Astrocyte (in vitro differentiated cells and primary cell): ENCODE data around the gene TERT. TPM values are rescaled to one million over a fixed set of nuclear protein-coding genes. Genes with fewer than 3 reads are reported as not detected.

Experiments
- DNase-seq: peaks from one replicate; pipeline ENCODE4 v3.0.0-alpha.2; 2010; ENCODE audit warnings: low read depth
- FAIRE-seq: peaks from 2 replicates; lab custom pipeline; 2011; peaks lifted over from hg19 to GRCh38; lab: Jason Lieb, UNC
- H2AFZ ChIP-seq: 2 replicates; pipeline ENCODE4 v1.6.0; 2012; ENCODE audit warnings: low read depth, low read length, inconsistent platforms
- H3K27ac ChIP-seq: 2 replicates; pipeline ENCODE4 v1.5.1; 2011; ENCODE audit warnings: low read depth, low read length, inconsistent platforms
- H3K27me3 ChIP-seq: 2 replicates; pipeline ENCODE4 v1.6.0; 2011; ENCODE audit warnings: low read length, inconsistent platforms; ENCODE audit not compliant: insufficient read depth
- H3K36me3 ChIP-seq: 2 replicates; pipeline ENCODE4 v1.5.1; 2011; ENCODE audit warnings: low read length, inconsistent platforms; ENCODE audit not compliant: insufficient read depth
- H3K4me1 ChIP-seq: 2 replicates; pipeline ENCODE4 v1.5.1; 2011; ENCODE audit warnings: low read length, inconsistent platforms; ENCODE audit not compliant: insufficient read depth
- H3K4me2 ChIP-seq: 2 replicates; pipeline ENCODE4 v1.6.0; 2012; ENCODE audit warnings: low read length, inconsistent platforms
- H3K4me3 ChIP-seq: 2 replicates; pipeline ENCODE4 v1.5.1; 2011; ENCODE audit warnings: low read depth, mild to moderate bottlenecking, low read length, inconsistent platforms; ENCODE audit not compliant: insufficient read depth
- H3K79me2 ChIP-seq: 2 replicates; pipeline ENCODE4 v1.6.0; 2012; ENCODE audit warnings: mild to moderate bottlenecking, low read length, inconsistent platforms; ENCODE audit not compliant: insufficient read depth
- H3K9ac ChIP-seq: 2 replicates; pipeline ENCODE4 v1.6.0; 2012; ENCODE audit warnings: mild to moderate bottlenecking, low read length, inconsistent platforms
- H3K9me3 ChIP-seq: 2 replicates; pipeline ENCODE4 v1.5.1; 2012; ENCODE audit warnings: low read depth, mild to moderate bottlenecking, low read length, inconsistent platforms; ENCODE audit not compliant: insufficient read depth
- H4K20me1 ChIP-seq: 2 replicates; pipeline ENCODE4 v1.6.0; 2012; ENCODE audit warnings: low read length, inconsistent platforms; ENCODE audit not compliant: insufficient read depth
- H3K27ac Mint-ChIP-seq: one replicate; pipeline ENCODE4 v1.8.0; 2021; ENCODE audit warnings: mild to moderate bottlenecking, mixed read lengths; ENCODE audit not compliant: unreplicated experiment
- H3K27me3 Mint-ChIP-seq: one replicate; pipeline ENCODE4 v1.8.0; 2021; ENCODE audit warnings: low read depth, mixed read lengths; ENCODE audit not compliant: unreplicated experiment
- H3K36me3 Mint-ChIP-seq: one replicate; pipeline ENCODE4 v1.8.0; 2021; ENCODE audit warnings: low read depth, mixed read lengths; ENCODE audit not compliant: unreplicated experiment
- H3K4me1 Mint-ChIP-seq: one replicate; pipeline ENCODE4 v1.8.0; 2021; ENCODE audit warnings: low read depth, mixed read lengths; ENCODE audit not compliant: unreplicated experiment
- H3K4me3 Mint-ChIP-seq: one replicate; pipeline ENCODE4 v1.8.0; 2021; ENCODE audit warnings: mild to moderate bottlenecking, moderate library complexity, mixed read lengths; ENCODE audit not compliant: unreplicated experiment
- H3K9me3 Mint-ChIP-seq: one replicate; pipeline ENCODE4 v1.8.0; 2021; ENCODE audit warnings: mild to moderate bottlenecking, mixed read lengths; ENCODE audit not compliant: unreplicated experiment
- CTCF ChIP-seq: IDR thresholded peaks from 2 replicates; pipeline ENCODE4 v1.5.1; 2011; ENCODE audit warnings: low read depth, mild to moderate bottlenecking, inconsistent platforms, low read length, moderate library complexity; ENCODE audit not compliant: insufficient read depth
- EZH2 ChIP-seq: IDR thresholded peaks from 2 replicates; pipeline ENCODE4 v1.6.1; 2012; ENCODE audit warnings: mild to moderate bottlenecking, low read length, inconsistent platforms; ENCODE audit not compliant: insufficient read depth
- total RNA-seq: library from RNA; stranded (reverse); gene quantifications from 2 replicates; pipeline ENCODE4 v1.2.1, GENCODE V29; 2021

The TERT gene
- total RNA-seq, 1 donor from 2014 or later, result 0.50 TPM

DNA sequence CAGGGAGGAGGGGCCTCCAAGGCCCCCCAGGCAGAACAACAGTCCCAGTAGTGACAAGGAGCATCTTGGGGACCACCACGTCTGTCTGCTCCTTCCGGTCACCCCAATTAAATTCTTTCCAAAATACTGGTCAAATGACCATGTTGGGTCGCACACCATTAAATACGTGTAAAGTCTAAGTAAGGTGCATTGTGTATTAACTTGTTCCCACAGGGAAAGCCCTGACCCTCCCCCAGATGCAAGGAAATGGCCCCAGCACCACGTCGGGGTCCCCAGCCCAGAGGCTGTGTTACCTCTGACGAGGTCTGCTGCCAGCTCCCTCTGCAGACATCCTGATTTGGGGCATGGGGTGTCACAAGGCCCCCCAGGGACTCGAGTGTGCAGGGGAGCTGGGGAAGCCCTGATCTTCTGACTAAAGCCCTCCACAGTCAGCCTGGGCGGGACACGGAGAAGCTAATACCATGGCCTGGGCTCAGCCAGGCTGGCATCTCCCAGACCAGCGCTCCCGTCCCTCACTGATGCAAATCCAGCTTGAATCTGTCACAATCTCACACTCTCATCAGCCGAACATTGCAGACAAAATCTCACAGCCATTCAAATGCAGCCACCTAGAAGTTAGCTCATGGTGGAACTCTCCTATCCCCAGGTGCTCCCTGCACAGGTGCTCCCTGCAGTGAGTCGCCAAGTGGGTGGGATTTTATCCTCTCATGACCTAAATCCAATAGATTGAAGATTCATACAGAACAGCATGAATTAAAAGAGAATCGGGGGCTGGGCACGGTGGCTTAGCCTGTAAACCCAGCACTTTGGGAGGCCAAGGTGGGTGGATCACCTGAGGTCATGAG, 13.6 kb downstream of the TERT start:
- Mint-ChIP-seq H3K4me3 (no peak overlapping the region), H3K36me3 (no peaks in the 10 kb centered on the region), H3K4me1 (no peaks in the 10 kb centered on the region), H3K9me3 (no peaks in the 10 kb centered on the region), H3K27me3 (peaks cover 12% of the 10 kb centered on the region), H3K27ac (no peak overlapping the region)
- H3K4me2 ChIP-seq, result no peak overlapping the region
- no peaks in the 10 kb centered on the region for H4K20me1 ChIP-seq
- H3K9me3 ChIP-seq, result no peaks in the 10 kb centered on the region
- H3K4me1 ChIP-seq, result no peaks in the 10 kb centered on the region
- no peak overlapping the region for H3K9ac ChIP-seq
- no peak overlapping the region for H2AFZ ChIP-seq
- DNase-seq, result no peak
- H3K36me3 ChIP-seq, result no peaks in the 10 kb centered on the region
- H3K27ac ChIP-seq, result no peak overlapping the region
- no peak for FAIRE-seq
- H3K79me2 ChIP-seq, result no peaks in the 10 kb centered on the region
- no peak for TF ChIP-seq CTCF
- TF ChIP-seq EZH2, result no peak
- H3K4me3 ChIP-seq, result no peak overlapping the region
- H3K27me3 ChIP-seq, result no peaks in the 10 kb centered on the region

DNA sequence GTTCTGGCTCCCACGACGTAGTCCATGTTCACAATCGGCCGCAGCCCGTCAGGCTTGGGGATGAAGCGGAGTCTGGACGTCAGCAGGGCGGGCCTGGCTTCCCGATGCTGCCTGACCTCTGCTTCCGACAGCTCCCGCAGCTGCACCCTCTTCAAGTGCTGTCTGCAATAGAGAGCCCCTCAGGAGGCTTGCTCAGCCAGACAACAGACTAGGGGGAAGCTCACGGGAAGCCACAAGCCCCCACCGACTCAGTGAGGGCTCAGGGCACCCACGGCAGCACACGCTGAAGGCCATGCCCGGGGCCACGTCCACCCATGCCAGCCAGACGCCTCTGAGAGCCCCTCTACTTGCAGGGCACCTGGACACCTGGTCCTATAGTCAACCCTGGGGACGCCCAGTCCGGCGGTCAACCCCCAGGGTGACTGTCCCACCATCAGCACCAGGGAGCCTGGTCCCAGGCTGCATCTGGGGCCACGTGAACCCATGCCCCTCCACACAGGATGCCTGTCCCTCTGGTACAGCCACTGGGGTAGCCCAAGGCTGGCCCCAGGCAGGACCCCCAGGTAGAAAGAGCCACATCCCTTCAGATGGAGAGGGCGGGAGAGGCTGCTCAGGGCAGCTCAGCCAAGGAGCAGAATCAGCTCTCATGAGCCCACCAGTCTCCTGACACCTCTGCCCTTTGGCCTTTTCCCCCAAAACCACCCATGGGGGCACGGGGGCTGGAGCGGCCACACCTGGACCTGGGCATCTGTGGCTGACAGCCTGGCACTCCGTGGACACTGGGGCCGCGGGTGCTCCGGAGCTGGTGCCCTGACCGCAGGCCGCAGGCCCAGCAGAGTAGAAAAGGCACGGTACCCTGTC, 14.5 kb downstream of the TERT start:
- H3K9ac ChIP-seq, result no peak overlapping the region
- Mint-ChIP-seq H3K9me3 (no peaks in the 10 kb centered on the region), H3K4me3 (no peak overlapping the region), H3K36me3 (no peaks in the 10 kb centered on the region), H3K27ac (no peak overlapping the region), H3K27me3 (peaks cover 10% of the 10 kb centered on the region), H3K4me1 (no peaks in the 10 kb centered on the region)
- no peaks in the 10 kb centered on the region for H3K27me3 ChIP-seq
- H3K79me2 ChIP-seq, result no peaks in the 10 kb centered on the region
- H3K4me2 ChIP-seq, result no peak overlapping the region
- no peak overlapping the region for H3K27ac ChIP-seq
- DNase-seq (no peak), FAIRE-seq (no peak)
- no peak overlapping the region for H2AFZ ChIP-seq
- H3K4me1 ChIP-seq, result no peaks in the 10 kb centered on the region
- H4K20me1 ChIP-seq, result no peaks in the 10 kb centered on the region
- no peaks in the 10 kb centered on the region for H3K9me3 ChIP-seq
- H3K4me3 ChIP-seq, result no peak overlapping the region
- no peak for TF ChIP-seq CTCF
- no peak for TF ChIP-seq EZH2
- no peaks in the 10 kb centered on the region for H3K36me3 ChIP-seq
